Fibroblast of skin of right quadriceps (primary cell): ENCODE measurements around the gene FTO.

Source experiments
- DNase-seq: peaks from one replicate; pipeline ENCODE4 v3.0.0-alpha.2; 2013

The FTO gene

DNA sequence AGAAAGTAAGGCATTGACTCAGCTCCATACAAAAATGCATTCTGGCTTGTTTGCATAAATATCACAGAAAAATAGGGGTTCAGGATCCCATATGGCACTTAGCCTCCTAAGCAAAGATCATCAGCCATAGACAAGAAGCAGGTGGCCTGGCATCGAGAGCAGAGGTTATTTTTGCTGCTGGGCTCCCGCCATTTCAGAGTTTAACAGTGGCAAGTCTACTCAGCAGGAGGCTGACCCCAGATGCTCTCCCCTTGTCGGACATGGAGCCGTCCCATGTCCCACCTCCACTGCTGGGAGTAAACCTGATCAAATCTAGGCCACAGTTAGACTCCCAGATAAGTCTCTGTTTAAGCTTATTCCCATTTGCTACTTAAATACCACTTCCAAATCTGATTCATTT is 269.1 kb downstream of the FTO start:
- no peak for DNase-seq

- peak; percentile 73 for DNase-seq
These were observed 270.6 kb downstream of the FTO start for GRCh38 chr16:53974484-53975080.

DNA sequence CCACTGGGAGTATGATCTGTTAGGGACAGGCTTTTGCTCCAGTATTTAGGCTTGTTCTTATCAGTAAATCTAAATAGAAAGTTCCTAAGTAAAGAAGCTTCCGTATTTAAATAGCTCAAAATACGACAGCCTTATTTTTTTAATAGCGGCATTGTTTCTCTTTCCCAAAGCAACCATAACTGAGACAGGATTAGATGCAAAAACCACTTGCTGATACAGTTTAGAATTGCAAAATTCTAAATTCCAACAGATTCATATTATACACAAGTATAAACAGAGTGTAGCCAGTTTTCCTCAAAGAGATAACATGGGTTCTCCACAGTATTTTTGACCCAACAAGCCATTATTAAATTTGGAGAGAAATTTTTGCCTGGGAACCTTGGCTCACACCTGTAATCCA is 276.7 kb downstream of the FTO start:
- no peak for DNase-seq

GRCh38 chr16:53982631-53983042 is 278.7 kb downstream of the FTO start:
- peak; percentile 9 for DNase-seq

GRCh38 chr16:53984936-53985335 is 281.0 kb downstream of the FTO start:
- DNase-seq: no peak

GRCh38 chr16:53985861-53986260 is 281.9 kb downstream of the FTO start:
- DNase-seq: no peak

GRCh38 chr16:53986793-53987192 is 282.8 kb downstream of the FTO start:
- no peak for DNase-seq

- DNase-seq: no peak
These were observed 284.2 kb downstream of the FTO start for GRCh38 chr16:53988136-53988535.

GRCh38 chr16:53989597-53989996 is 285.6 kb downstream of the FTO start:
- no peak for DNase-seq

- DNase-seq: peak; percentile 65
These were observed 287.9 kb downstream of the FTO start for GRCh38 chr16:53991754-53992378.

- DNase-seq: no peak
These were observed 291.4 kb downstream of the FTO start for GRCh38 chr16:53995378-53995777.

GRCh38 chr16:53996961-53997360 is 293.0 kb downstream of the FTO start:
- DNase-seq: no peak

GRCh38 chr16:53998024-53998810 is 294.3 kb downstream of the FTO start:
- DNase-seq: no peak

- peak; percentile 40 for DNase-seq
These were observed 295.1 kb downstream of the FTO start for GRCh38 chr16:53998966-53999522.

- DNase-seq: peak; percentile 37
These were observed 295.9 kb downstream of the FTO start for GRCh38 chr16:53999841-54000240.

DNA sequence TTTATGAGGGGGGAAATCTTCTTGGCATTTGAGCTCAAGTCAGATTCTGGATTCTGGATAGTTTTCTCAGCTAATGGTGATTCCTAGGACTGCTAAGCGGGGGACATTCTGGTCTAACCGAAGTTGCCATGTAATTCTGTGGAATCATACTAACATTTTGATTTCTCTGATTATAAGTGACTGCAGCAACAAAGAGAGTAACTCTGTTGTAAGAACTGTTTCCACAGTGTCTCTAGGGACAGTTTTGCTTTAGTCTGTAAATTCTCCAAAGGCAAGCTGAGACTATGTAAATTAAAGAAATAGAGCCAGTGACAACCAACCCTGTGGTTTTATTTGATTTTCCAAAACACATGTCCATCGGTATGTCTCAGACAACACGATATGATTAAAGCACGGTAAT is 296.4 kb downstream of the FTO start:
- DNase-seq: peak; percentile 5

DNA sequence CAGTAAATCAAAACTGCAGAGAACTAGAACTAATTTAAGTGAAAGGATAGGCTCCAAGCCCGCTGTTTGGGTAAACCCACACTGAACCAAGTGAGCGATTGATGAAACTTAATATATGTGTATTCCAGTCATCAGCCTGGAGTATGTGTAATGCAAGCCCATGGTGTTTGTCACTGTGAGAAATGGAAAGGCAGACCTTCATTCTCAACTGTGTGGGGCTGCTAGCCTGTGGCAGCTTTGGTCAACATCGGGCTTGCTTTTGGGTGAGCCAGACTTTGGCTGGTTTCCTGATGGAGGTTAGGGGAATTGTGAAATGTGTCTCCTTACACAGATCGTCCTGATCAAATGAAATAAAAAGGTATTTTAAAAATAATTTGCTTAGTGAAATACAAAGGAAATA is 302.7 kb downstream of the FTO start:
- no peak for DNase-seq

- no peak for DNase-seq
These were observed 303.5 kb downstream of the FTO start for GRCh38 chr16:54007504-54007903.

DNA sequence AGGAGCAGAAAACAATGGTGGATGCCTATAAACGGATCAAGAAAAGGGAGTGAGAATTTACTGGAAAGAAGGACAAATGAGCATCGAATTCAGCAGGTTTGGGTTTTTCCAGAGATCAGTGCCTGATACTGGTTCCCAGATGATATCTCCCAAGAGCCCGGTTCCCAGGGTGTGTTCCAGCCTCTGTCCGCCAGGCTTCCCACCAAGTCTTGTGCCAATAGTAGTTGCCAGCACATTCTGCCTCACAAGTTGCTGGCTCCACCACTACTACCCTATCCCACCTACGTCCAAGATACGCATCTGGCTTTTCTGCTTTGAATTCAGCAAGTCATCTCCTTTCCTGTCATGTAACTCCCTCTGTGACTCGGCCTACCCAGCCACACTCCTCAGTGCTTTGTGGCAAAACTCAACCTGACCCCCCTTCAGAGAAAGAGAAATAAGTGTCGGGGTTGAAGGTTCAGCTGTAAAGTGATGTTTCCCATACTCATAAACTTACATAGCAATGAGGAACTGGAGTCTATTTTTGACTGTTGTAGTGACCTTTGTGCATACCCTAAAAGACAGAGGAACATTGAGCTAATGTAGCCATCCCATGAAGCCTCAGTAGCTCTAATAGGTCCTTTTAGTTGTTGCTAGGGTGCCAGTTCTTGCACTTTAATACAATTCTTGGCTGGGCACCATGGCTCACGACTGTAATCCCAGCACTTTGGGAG is 305.7 kb downstream of the FTO start:
- DNase-seq: no peak

DNA sequence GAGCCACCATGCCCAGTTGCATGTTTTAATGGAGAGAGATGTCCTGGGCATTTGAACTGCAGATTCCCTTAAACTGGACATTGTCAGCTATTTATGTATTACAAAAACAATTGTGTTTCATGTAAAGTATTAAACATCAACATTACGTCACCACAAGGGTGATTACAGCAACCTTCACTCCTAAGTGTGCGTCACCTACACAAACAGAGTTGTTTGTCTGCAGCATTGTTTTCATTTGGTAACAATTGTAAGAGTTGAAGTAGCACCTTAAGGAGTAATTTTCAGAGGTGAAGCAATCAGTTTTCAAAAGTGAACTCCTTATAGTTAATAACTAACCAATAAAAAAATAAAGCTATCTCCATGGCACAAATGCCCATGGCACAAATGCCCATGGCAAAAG is 311.2 kb downstream of the FTO start:
- DNase-seq: no peak

DNA sequence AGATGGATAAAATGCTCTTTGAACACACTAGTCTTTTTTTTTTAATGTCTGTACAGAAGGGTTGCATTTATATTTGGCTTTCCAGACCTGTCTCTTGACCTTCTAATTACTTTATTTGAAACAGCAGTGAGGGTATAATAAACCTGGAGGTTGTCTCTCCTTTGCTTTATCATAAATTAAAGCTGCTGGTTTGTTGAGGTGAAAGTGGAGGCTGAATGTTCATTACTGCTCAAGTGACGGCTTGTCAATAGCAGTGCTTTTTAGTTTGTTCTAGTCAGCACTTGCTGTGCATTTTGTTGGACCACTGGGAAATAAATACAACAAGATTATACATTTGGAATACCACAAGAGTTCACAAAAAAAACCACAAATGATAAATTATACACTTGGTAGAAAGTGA is 318.4 kb downstream of the FTO start:
- DNase-seq: no peak

DNA sequence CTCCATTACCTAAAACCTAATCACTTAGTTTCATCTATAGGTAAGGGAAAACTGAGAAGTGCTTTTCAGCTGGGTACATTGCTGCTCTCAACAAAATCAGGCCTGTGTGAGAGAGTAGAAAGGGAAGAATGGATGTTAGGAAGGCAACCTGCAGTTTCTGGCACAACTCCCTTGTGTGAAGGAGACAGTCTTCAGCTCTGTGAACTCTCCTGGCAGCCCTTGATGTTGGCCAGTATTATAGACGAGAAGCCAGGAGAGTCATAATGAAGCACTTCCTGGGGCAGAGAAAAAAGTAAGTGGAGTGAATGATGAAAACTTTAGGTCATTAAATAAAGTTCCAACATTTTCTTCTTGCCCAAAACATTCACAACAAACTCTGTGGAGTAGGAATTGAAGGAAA is 322.5 kb downstream of the FTO start:
- peak; percentile 16 for DNase-seq

DNA sequence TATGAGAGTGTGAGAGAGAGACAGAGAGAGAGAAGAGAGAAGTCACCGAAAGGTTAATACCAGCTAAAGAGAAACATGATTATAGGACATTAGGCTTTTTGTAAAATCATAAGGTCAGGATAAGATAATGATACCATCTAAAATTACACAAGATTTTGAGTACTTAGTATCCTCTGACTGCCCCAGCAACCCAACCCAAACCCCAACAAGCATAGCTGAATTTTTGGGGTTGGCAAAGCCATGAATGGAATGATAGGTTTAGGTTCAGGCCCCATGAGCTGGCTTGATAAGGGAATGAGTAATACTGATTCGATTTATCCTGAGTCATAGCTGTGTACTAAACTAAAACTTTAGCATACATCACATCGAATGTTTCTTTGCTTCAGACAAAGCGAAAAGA is 323.1 kb downstream of the FTO start:
- DNase-seq: peak; percentile 77
